Muscle layer of colon (tissue), 2 donors: ENCODE measurements around the gene DPH5.

ENCODE experiments used
- H3K27ac ChIP-seq: one replicate; pipeline ENCODE4 v1.7.0; 2013; ENCODE audit warnings: low read depth, mild to moderate bottlenecking, low read length, moderate library complexity
- H3K27me3 ChIP-seq, 2 donors: one replicate each; pipeline ENCODE4 v1.7.0; 2013; ENCODE audit warnings: low read length in 2 of 2, mild to moderate bottlenecking in 2 of 2; ENCODE audit not compliant: insufficient read depth in 2 of 2, control insufficient read depth in 1 of 2
- H3K36me3 ChIP-seq: one replicate; pipeline ENCODE4 v1.7.0; 2013; ENCODE audit warnings: mild to moderate bottlenecking, low read length; ENCODE audit not compliant: insufficient read depth
- H3K4me1 ChIP-seq: one replicate; pipeline ENCODE4 v1.7.0; 2013; ENCODE audit warnings: mild to moderate bottlenecking, low read length; ENCODE audit not compliant: insufficient read depth
- H3K4me3 ChIP-seq, 2 donors: one replicate each; pipeline ENCODE4 v1.7.0; 2013; ENCODE audit warnings: low read length in 2 of 2, low read depth in 1 of 2, mild to moderate bottlenecking in 1 of 2, moderate library complexity in 1 of 2
- H3K9ac ChIP-seq: one replicate; pipeline ENCODE4 v1.7.0; 2013; ENCODE audit warnings: low read length
- H3K9me3 ChIP-seq: one replicate; pipeline ENCODE4 v1.7.0; 2013; ENCODE audit warnings: mild to moderate bottlenecking, low read length
- donor health status: abdominal sarcoma.
- donor health status: Adenocarcinoma of cecum.

Gene DPH5

DNA sequence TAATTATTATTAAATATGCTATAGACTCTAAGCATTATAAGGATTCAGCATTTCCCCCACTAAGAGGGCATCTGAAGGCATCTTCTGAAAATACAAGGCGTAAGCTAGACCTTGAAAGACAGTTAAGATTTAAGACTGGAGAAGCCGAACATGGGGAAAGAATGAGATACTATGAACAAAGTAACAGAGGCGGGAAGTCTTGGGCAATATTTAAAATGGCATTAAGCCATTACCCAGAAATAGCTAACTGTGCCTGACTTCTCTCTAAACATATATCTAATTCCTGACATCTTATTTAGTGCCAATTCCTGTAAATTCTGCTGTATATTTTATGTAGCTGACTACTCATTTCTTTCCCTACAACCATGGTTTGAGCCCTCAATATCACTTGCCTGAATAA, 20.9 kb downstream of the DPH5 start:
- no peaks in the 10 kb centered on the region for H3K36me3 ChIP-seq
- H3K4me1 ChIP-seq, result no peaks in the 10 kb centered on the region
- H3K9me3 ChIP-seq, result no peaks in the 10 kb centered on the region
- no peak overlapping the region for H3K4me3 ChIP-seq
- no peak overlapping the region for H3K27ac ChIP-seq
- no peaks in the 10 kb centered on the region for H3K27me3 ChIP-seq
- no peak overlapping the region for H3K9ac ChIP-seq

DNA sequence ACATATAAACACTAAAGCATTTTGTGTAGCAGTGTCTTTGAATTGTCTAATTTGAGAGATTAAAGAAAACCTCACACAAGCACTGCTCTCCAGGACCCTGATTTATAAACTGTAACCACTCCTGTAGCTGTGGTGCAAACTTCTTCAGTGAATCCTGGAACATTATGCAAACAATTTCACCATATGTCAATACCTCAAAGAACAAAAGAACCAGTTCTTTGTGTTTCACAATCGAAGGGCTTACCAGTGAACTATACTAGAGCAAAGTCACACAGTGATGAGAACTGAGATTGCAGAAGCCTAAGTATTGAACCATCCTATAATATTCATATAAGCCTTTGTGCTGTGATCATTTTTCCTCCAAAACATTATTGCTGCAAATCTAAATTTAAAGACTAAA, 21.5 kb downstream of the DPH5 start:
- Histone ChIP-seq H3K4me1 (no peaks in the 10 kb centered on the region), H3K9me3 (no peaks in the 10 kb centered on the region), H3K9ac (no peak overlapping the region), H3K36me3 (no peaks in the 10 kb centered on the region), H3K27ac (no peak overlapping the region), H3K27me3 (no peaks in the 10 kb centered on the region), H3K4me3 (no peak overlapping the region)

DNA sequence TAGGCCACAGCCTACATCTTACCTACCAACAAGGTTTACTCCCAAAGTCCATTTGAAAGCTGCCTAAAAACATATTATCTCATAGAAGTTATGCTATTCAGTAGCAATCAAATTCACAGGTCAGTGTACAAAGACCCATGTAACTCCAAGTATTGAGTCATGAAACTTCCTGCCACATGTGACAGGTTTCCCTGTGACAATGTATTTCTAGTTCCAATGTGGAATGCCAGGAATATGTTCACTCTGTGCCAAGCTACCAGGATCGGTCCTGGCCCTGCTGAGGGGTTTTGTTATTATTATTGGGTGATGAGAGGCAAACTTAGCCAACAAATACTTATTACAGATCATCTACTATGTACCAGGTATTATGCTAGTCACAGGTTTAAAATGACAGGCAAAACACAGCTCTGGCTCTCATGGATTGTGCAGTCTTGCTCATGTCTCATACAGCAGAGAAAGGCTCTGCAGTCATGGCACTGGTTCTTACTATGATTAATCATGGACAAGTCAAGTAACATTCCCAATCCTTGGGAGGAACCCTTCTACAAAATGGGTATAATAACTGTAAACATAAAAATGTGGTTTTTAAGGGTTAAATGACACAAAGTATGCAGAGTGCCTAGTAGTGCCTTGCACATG, 22.5 kb downstream of the DPH5 start:
- no peaks in the 10 kb centered on the region for H3K36me3 ChIP-seq
- no peak overlapping the region for H3K9ac ChIP-seq
- no peaks in the 10 kb centered on the region for H3K27me3 ChIP-seq
- H3K9me3 ChIP-seq, result no peaks in the 10 kb centered on the region
- H3K27ac ChIP-seq, result no peak overlapping the region
- H3K4me1 ChIP-seq, result no peaks in the 10 kb centered on the region
- no peak overlapping the region for H3K4me3 ChIP-seq

DNA sequence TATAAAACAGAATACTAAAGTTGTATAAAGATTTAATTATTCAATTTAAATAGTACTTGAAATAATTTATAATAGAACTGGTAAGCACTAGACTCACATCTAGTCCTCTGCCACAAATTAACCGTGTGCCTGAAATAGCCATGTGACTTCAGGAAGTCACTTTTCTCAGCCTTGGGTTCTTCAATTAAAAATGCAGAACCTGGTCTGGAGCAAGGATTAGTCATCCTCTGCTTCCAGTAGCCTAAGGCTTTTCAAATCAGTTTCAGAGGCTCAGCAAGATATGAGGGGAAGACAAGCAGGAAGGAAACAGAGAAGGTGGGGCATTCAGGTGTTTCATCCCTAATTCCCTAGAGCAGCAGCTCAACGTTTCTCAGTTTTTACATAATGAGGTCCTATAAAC, 23.0 kb downstream of the DPH5 start:
- Histone ChIP-seq H3K9me3 (no peaks in the 10 kb centered on the region), H3K27me3 (no peaks in the 10 kb centered on the region), H3K4me1 (no peaks in the 10 kb centered on the region), H3K4me3 (no peak overlapping the region), H3K36me3 (no peaks in the 10 kb centered on the region), H3K9ac (no peak overlapping the region), H3K27ac (no peak overlapping the region)

DNA sequence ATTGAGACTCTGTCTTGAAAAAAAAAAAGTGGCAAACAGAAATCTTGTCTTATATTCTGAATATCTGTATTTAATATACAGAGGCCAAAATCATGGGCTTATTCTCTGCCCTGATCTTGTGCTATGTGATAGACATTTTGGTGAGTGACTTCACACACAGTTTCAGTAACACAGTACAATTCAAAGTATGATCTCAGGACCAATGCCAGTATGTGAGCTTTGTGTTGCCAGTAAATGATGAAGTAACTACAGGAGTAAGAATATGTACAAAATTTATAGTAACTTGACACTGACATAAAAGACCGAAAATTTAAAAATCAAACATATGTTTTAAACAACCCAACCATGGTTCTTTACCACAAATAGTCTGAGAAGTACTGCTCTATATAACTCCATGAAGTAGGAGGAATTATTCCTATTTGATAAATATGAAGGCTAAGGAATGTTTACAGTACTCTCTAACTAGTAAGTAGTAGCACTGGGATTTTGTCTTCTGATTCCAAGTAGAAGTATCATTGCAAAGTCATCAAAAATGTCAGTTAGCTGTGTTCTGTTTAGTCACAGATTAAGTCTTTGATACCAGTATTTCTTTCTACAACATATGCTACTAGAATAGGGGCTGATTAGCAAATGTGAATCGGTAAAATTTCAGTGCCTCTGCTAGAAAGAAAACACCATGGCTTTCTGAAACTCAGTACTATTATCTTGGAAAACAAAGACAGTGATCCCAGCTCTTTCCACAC, 25.3 kb downstream of the DPH5 start:
- Histone ChIP-seq H3K4me1 (no peaks in the 10 kb centered on the region), H3K27ac (no peak overlapping the region), H3K4me3 (no peak overlapping the region)

DNA sequence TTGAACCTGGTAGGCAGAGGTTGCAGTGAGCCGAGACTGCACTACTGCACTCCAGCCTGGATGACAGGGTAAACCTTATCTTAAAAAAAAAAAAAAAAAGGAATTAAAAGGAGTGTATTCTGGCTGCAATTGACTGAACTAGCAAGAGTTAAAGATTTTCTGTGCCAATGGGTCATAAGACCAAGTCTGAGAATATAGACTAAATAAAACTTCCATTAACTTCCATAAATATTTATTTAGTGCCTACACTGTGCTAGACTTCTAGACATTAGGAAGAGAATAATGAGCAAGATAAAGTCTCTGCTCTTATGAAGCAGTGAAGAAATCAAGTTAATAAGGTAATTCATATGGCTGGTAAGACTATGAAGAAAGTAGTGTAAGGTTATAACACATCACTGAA, 27.2 kb downstream of the DPH5 start:
- H3K9ac ChIP-seq, result no peak overlapping the region
- no peaks in the 10 kb centered on the region for H3K27me3 ChIP-seq
- H3K4me3 ChIP-seq, result no peak overlapping the region
- no peak overlapping the region for H3K27ac ChIP-seq
- H3K9me3 ChIP-seq, result no peaks in the 10 kb centered on the region
- no peaks in the 10 kb centered on the region for H3K36me3 ChIP-seq
- H3K4me1 ChIP-seq, result no peaks in the 10 kb centered on the region

More for the DNA sequence above, 25.3 kb downstream of the DPH5 start:
- Histone ChIP-seq H3K9ac (no peak overlapping the region), H3K36me3 (no peaks in the 10 kb centered on the region), H3K9me3 (no peaks in the 10 kb centered on the region), H3K27me3 (no peaks in the 10 kb centered on the region)

DNA sequence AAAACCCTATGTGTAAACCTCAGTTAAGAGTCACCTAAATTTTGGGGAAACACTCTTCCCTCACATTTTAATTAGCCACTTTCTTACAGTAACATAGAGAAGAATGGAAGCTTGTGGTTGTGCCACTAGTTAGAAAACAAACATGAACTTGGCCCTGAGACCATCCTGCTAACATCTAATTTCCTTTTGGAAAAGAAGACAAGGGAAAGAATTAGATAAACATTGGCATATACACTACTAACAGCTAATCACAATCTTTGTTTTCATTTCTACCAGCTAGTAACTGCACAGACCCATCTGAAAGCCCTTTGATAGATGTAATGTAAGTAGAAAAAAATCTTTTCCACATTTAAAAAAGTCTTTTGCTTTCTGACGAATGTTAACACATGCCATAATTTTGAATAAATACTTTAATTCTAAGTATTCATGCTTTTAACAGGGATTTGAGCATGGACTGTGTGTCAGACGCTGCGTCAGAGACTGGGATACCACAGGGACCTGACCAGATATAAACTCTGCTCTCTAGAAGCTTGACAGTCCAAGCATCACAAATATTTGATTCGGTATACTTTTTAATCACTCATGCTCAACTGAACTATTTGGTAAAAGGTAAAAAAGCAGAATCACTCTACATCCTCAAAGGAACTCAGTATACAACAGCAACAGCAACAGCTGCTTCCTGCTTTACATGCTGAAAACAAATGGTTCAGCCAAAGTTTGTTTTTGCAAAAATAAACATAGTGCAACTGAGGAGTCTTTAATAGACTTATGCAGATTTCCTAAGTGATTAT, 30.2 kb downstream of the DPH5 start:
- H3K27me3 ChIP-seq, result no peaks in the 10 kb centered on the region
- no peak overlapping the region for H3K27ac ChIP-seq
- no peak overlapping the region for H3K4me3 ChIP-seq
- H3K36me3 ChIP-seq, result no peaks in the 10 kb centered on the region
- H3K4me1 ChIP-seq, result peaks cover 2% of the 10 kb centered on the region
- H3K9me3 ChIP-seq, result no peaks in the 10 kb centered on the region
- no peak overlapping the region for H3K9ac ChIP-seq

DNA sequence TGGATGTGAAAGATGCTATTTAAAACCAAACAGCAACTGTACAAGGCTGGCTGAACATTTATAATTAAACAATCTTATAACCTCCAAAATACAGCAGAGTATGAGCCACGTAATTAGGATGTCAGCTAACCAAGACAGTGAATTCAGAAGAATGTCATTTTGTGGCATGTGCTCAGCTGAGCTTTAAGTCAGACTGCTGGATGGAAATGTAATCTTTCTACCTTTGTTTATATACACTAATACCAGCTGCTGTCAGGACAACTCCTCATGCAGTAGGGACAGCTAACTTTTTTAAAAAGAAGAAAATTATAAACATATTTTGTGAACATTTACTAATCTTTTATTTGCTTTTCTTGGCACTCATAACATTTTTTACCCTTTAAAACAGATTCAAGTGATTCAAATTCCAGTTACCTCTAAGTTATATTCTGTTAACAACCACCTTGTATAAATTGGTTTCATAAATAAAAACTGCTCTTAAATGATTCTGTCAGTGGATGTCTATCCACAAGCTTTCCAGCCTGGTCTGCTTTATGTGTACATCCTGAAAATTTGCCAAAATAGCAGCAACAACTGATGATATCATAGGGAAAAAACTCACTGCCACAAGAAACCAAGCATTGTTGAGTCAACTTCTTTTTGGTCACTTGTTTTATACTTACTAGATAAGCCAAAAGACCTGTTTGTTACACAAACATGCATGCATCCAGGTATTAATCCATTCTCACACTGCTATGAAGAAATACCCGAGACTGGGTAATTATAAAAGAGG, 36.1 kb downstream of the DPH5 start:
- H3K27ac ChIP-seq, result no peak overlapping the region
- no peaks in the 10 kb centered on the region for H3K9me3 ChIP-seq
- H3K4me1 ChIP-seq, result peaks cover 14% of the 10 kb centered on the region
- no peak overlapping the region for H3K9ac ChIP-seq
- H3K4me3 ChIP-seq, result no peak overlapping the region
- no peaks in the 10 kb centered on the region for H3K27me3 ChIP-seq
- no peaks in the 10 kb centered on the region for H3K36me3 ChIP-seq

DNA sequence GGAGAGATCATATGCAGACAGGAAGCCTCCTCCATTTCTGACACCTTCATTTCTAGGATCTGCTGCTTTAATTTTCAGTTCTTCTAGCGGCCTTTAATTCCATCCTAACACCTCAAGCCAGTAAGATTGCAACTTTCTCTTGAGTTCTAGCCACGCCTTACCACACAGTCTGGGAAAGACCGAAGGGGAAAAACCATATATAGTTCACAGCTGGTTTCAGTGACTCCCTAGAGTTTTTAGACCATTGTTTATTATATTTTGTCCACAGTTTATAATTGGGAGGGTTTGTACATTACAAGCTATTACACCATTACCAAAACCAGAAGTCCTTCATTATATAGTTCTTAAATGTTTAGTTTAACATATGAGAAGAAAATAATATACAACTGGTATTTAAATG, 37.5 kb downstream of the DPH5 start:
- Histone ChIP-seq H3K4me1 (peaks cover 14% of the 10 kb centered on the region), H3K27me3 (no peaks in the 10 kb centered on the region), H3K9me3 (no peaks in the 10 kb centered on the region), H3K27ac (no peak overlapping the region), H3K9ac (no peak overlapping the region), H3K4me3 (no peak overlapping the region), H3K36me3 (no peaks in the 10 kb centered on the region)

DNA sequence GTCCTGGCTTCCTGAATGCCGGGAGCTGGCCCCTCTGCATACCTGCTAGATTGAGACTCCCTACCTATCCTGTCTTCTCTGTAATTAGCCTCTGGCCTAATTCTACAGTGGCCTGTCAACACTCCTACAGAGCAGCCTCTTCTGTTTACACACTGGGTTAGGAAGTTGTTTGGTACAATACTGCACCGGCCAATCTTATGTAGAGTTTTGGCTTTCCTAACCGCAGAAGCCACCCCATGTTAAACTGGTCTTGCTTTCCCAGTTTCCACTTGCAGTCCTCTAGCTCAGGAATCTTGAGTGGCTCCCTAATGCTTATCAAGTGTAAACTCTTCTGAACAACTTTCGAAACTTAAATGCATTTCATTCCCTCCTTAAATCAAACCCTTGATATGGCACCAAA, 42.8 kb downstream of the DPH5 start:
- H3K27ac ChIP-seq, result no peak overlapping the region
- no peaks in the 10 kb centered on the region for H3K4me1 ChIP-seq
- no peak overlapping the region for H3K9ac ChIP-seq
- no peak overlapping the region for H3K4me3 ChIP-seq
- no peaks in the 10 kb centered on the region for H3K9me3 ChIP-seq
- H3K27me3 ChIP-seq, result no peaks in the 10 kb centered on the region
- no peaks in the 10 kb centered on the region for H3K36me3 ChIP-seq

DNA sequence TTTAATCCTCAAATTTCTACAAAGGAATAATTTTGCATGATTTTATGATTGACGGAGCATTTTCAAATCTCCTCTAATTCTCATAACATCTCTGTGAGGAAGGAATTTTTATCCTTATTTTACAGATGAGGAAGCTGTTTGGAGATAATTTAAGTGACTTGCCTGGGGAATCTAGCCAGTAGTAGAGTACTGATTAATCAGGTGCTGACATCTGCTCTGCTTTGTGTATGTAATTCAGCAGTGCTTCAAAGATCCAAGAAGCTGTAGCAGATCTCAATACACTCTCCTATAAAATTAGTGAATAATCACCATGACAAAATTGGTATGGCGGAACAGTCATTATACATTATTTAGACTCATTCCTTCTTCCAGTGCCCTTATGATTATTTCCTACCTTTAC, 46.0 kb downstream of the DPH5 start:
- Histone ChIP-seq H3K4me3 (no peak overlapping the region), H3K9ac (no peak overlapping the region), H3K27ac (no peak overlapping the region), H3K9me3 (no peaks in the 10 kb centered on the region), H3K27me3 (no peaks in the 10 kb centered on the region), H3K4me1 (no peaks in the 10 kb centered on the region), H3K36me3 (no peaks in the 10 kb centered on the region)
